NCI-H2107 treated with DMSO at 0.1 percent for 48 hours (cell line): ENCODE data around the gene PQBP1.

ENCODE experiments used
- DNase-seq: peaks from one replicate; lab custom pipeline; 2025; ENCODE audit not compliant: unreplicated experiment; lab: John Stamatoyannopoulos, UW

Gene PQBP1

GRCh38 chrX:48901069-48901468 lies 3.3 kb downstream of the PQBP1 start:
- DNase-seq = no peak

- DNase-seq = no peak
Observed at GRCh38 chrX:48902135-48902534, 4.4 kb downstream of the PQBP1 start.

- DNase-seq = no peak
Observed at GRCh38 chrX:48902776-48903175, 5.0 kb downstream of the PQBP1 start.

- no peak for DNase-seq
Observed at GRCh38 chrX:48903290-48903689, 5.6 kb downstream of the PQBP1 start.

GRCh38 chrX:48904180-48904579 lies 6.5 kb downstream of the PQBP1 start:
- no peak for DNase-seq

GRCh38 chrX:48904626-48905025 lies 6.9 kb downstream of the PQBP1 start:
- no peak for DNase-seq

GRCh38 chrX:48905090-48905790 lies 7.5 kb downstream of the PQBP1 start:
- DNase-seq = no peak

GRCh38 chrX:48908600-48908999 lies 10.9 kb downstream of the PQBP1 start:
- DNase-seq = no peak

GRCh38 chrX:48909703-48910294 lies 12.1 kb downstream of the PQBP1 start:
- no peak for DNase-seq

- no peak for DNase-seq
Observed at GRCh38 chrX:48910926-48911411, 13.2 kb downstream of the PQBP1 start.

- peak; percentile 93 for DNase-seq
Observed at GRCh38 chrX:48911412-48912182, 13.9 kb downstream of the PQBP1 start, which contains the start of gene SLC35A2. Gene SLC35A2 (minus strand): TSS chrX:48911646. CDS start chrX:48911636, 10 bp downstream.

GRCh38 chrX:48913605-48914366 lies 16.1 kb downstream of the PQBP1 start:
- no peak for DNase-seq

GRCh38 chrX:48914593-48915493 lies 17.1 kb downstream of the PQBP1 start:
- DNase-seq = no peak

- DNase-seq = peak; percentile 94
Observed at GRCh38 chrX:48917139-48918001, 19.6 kb downstream of the PQBP1 start.

GRCh38 chrX:48918301-48918642 lies 20.5 kb downstream of the PQBP1 start:
- no peak for DNase-seq

- DNase-seq = peak; percentile 97
Observed at GRCh38 chrX:48918643-48919340, 21.1 kb downstream of the PQBP1 start, which contains the start of gene PIM2. Gene PIM2 (minus strand): TSS chrX:48919024. CDS start chrX:48918834, 190 bp downstream.

GRCh38 chrX:48919360-48919841 lies 21.7 kb downstream of the PQBP1 start:
- DNase-seq = no peak

- no peak for DNase-seq
Observed at GRCh38 chrX:48919947-48920717, 22.4 kb downstream of the PQBP1 start.
